ENCODE measurements around the gene LRRC8D. TPM values are rescaled to one million over a fixed set of nuclear protein-coding genes. Genes with fewer than 3 reads are reported as not detected.
A peak's percentile ranks its signal among the peaks of the same experiment; 100 is the strongest.

Gene LRRC8D
- total and polyA plus RNA-seq, 9 of the 15 experiments (the other 6 are each of a cell fraction or from before 2014, with no cell fraction given), result 3.4 to 53.9 (median 15.9) TPM

DNA sequence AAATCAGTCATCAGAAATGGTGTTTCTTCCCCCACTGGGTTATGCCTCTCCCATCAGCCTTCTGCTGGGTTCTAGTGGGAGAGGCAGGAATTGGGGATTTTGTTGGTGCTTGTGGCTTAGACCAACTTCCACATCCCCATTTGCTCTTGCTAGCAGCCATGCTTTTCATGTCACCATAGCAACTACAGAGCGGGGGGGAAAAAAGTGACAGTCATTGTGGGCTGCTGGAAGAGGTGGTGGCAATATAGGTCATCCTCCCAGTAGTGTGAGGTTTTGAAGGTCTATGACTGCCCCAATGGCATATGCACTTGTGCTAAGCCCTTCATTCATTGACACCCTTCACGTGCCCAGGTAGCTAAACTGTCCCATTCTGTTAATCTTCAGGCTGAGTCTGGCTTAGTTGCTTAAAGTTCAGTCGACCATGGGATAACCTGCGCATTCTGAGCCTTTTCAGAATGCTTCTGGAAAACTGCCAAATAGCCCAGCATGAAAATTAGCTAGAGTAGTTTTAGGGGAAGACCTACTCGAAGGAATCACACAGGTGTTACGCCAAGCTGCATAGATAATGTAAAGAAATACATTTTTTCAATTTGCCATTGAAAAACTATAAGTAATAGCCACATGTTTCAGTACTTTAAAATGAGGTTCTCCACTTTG is 120.4 kb downstream of the LRRC8D start (continued):
- TF ChIP-seq STAG1 (CRISPR knock-in tag; IDR thresholded peaks at IDR 0.05; ENCODE audit: borderline replicate concordance) (no peak), MEF2A (IDR thresholded peaks at IDR 0.05; ENCODE audit: control insufficient read depth, low read depth, low read length) (no peak), RBM25 (IDR thresholded peaks at IDR 0.05; ENCODE audit: low read depth, low read length, severe bottlenecking) (no peak), HDAC6 (IDR thresholded peaks at IDR 0.05; ENCODE audit: low read depth, low read length) (no peak), HNRNPL (IDR thresholded peaks at IDR 0.05; ENCODE audit: low read depth, low read length) (no peak), RFX7 (CRISPR knock-in tag; IDR thresholded peaks at IDR 0.05) (no peak), SMAD4 (CRISPR knock-in tag; conservative IDR thresholded peaks at IDR 0.05) (no peak), TARDBP (IDR thresholded peaks at IDR 0.05) (no peak), ZNF253 (CRISPR knock-in tag; conservative IDR thresholded peaks at IDR 0.05) (no peak), CSDE1 (IDR thresholded peaks at IDR 0.05) (peak in 1 of 2 experiments; percentile 65; a peak in 1 of 4 replicates), MTA3 (IDR thresholded peaks at IDR 0.05; ENCODE audit: borderline replicate concordance) (peak; percentile 38; the same call in 1 of the 2 replicates), RFX1 (IDR thresholded peaks at IDR 0.05) (peak; percentile 96), BRF1 (IDR thresholded peaks at IDR 0.05; ENCODE audit: borderline replicate concordance, extremely low read depth, insufficient read length) (no peak), ZNF644 (tag; IDR thresholded peaks at IDR 0.05; ENCODE audit: low read depth) (no peak), EZH2 (IDR thresholded peaks at IDR 0.05; ENCODE audit: borderline replicate concordance, low read depth, low read length) (no peak), SIN3A (IDR thresholded peaks at IDR 0.05; ENCODE audit: borderline replicate concordance in 2 of 2, control insufficient read depth in 1 of 2, low read depth in 2 of 2, low read length in 2 of 2) (no peak), MTA2 (IDR thresholded peaks at IDR 0.05; ENCODE audit: low read depth) (no peak), CREB1 (IDR thresholded peaks at IDR 0.05) (no peak), CREB1 (CRISPR knock-in tag; IDR thresholded peaks at IDR 0.05) (no peak), GABPB2 (CRISPR knock-in tag; conservative IDR thresholded peaks at IDR 0.05) (no peak)
- TF ChIP-seq, protein P1, sequence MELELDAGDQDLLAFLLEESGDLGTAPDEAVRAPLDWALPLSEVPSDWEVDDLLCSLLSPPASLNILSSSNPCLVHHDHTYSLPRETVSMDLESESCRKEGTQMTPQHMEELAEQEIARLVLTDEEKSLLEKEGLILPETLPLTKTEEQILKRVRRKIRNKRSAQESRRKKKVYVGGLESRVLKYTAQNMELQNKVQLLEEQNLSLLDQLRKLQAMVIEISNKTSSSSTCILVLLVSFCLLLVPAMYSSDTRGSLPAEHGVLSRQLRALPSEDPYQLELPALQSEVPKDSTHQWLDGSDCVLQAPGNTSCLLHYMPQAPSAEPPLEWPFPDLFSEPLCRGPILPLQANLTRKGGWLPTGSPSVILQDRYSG (tag; conservative IDR thresholded peaks at IDR 0.05; ENCODE audit: low read depth), result 0 out of 2 replicates have a peak, but pooled peaks have one; percentile 24
- TF ChIP-seq, protein P2, sequence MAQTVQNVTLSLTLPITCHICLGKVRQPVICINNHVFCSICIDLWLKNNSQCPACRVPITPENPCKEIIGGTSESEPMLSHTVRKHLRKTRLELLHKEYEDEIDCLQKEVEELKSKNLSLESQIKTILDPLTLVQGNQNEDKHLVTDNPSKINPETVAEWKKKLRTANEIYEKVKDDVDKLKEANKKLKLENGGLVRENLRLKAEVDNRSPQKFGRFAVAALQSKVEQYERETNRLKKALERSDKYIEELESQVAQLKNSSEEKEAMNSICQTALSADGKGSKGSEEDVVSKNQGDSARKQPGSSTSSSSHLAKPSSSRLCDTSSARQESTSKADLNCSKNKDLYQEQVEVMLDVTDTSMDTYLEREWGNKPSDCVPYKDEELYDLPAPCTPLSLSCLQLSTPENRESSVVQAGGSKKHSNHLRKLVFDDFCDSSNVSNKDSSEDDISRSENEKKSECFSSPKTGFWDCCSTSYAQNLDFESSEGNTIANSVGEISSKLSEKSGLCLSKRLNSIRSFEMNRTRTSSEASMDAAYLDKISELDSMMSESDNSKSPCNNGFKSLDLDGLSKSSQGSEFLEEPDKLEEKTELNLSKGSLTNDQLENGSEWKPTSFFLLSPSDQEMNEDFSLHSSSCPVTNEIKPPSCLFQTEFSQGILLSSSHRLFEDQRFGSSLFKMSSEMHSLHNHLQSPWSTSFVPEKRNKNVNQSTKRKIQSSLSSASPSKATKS (CRISPR knock-in tag; IDR thresholded peaks at IDR 0.05), result no peak
- TF ChIP-seq, protein P3, sequence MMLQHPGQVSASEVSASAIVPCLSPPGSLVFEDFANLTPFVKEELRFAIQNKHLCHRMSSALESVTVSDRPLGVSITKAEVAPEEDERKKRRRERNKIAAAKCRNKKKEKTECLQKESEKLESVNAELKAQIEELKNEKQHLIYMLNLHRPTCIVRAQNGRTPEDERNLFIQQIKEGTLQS (IDR thresholded peaks at IDR 0.05), result no peak
- TF ChIP-seq, protein P3 (CRISPR knock-in tag; conservative IDR thresholded peaks at IDR 0.05), result no peak
- TF ChIP-seq, protein P4, sequence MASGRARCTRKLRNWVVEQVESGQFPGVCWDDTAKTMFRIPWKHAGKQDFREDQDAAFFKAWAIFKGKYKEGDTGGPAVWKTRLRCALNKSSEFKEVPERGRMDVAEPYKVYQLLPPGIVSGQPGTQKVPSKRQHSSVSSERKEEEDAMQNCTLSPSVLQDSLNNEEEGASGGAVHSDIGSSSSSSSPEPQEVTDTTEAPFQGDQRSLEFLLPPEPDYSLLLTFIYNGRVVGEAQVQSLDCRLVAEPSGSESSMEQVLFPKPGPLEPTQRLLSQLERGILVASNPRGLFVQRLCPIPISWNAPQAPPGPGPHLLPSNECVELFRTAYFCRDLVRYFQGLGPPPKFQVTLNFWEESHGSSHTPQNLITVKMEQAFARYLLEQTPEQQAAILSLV (tag; IDR thresholded peaks at IDR 0.05), result no peak
